ENCODE measurements around the gene PARVB.

PARVB gene

GRCh38 chr22:44118645-44119315 lies 94.7 kb downstream of the PARVB start:
- H3K4me3 ChIP-seq, result no peak overlapping the region
- no peaks in the 10 kb centered on the region for H3K27me3 ChIP-seq
- H3K36me3 ChIP-seq, result peaks cover 0 to 16% (median 5%) of the 10 kb centered on the region in 3 donors
- no peaks in the 10 kb centered on the region for H3K4me1 ChIP-seq
- H3K27ac ChIP-seq, result no peak overlapping the region
- no peak for TF ChIP-seq CTCF (IDR thresholded peaks at IDR 0.05)
- intact Hi-C loops (cut with DNase I; ENCODE audit: low total_unique reads), result no loop called here
- DNase-seq, result no peak
- H3K9me3 ChIP-seq, result no peaks in the 10 kb centered on the region

GRCh38 chr22:44119669-44120313 lies 95.7 kb downstream of the PARVB start:
- no peak for TF ChIP-seq CTCF (IDR thresholded peaks at IDR 0.05)
- H3K4me3 ChIP-seq, result no peak overlapping the region
- no peaks in the 10 kb centered on the region for H3K9me3 ChIP-seq
- DNase-seq, result no peak
- no peak overlapping the region for H3K27ac ChIP-seq
- intact Hi-C loops (cut with DNase I; ENCODE audit: low total_unique reads), result no loop called here
- no peaks in the 10 kb centered on the region for H3K27me3 ChIP-seq
- no peaks in the 10 kb centered on the region for H3K4me1 ChIP-seq
- peaks cover 0 to 16% (median 5%) of the 10 kb centered on the region in 3 donors for H3K36me3 ChIP-seq

- Histone ChIP-seq H3K9me3 (peaks cover 0 to under 1% (median 0%) of the 10 kb centered on the region in 3 donors), H3K36me3 (peaks cover 0 to 16% (median 5%) of the 10 kb centered on the region in 3 donors), H3K4me1 (no peaks in the 10 kb centered on the region), H3K4me3 (no peak overlapping the region), H3K27ac (no peak overlapping the region), H3K27me3 (no peaks in the 10 kb centered on the region)
- intact Hi-C loops (cut with DNase I; ENCODE audit: low total_unique reads), result no loop called here
- TF ChIP-seq CTCF (IDR thresholded peaks at IDR 0.05), result no peak
- no peak for DNase-seq
Observed at GRCh38 chr22:44120314-44120704, 96.2 kb downstream of the PARVB start.

- Histone ChIP-seq H3K27me3 (no peaks in the 10 kb centered on the region), H3K27ac (no peak overlapping the region), H3K4me1 (no peaks in the 10 kb centered on the region), H3K9me3 (peaks cover 3 to 15% (median 9%) of the 10 kb centered on the region in 3 donors), H3K36me3 (peaks cover 0 to 7% (median 0%) of the 10 kb centered on the region in 3 donors), H3K4me3 (no peak overlapping the region)
- intact Hi-C loops (cut with DNase I; ENCODE audit: low total_unique reads), result no loop called here
- no peak for DNase-seq
- no peak for TF ChIP-seq CTCF (IDR thresholded peaks at IDR 0.05)
Observed at GRCh38 chr22:44125421-44125820, 101.3 kb downstream of the PARVB start.

- intact Hi-C loops (cut with DNase I; ENCODE audit: low total_unique reads), result no loop called here
- TF ChIP-seq CTCF (IDR thresholded peaks at IDR 0.05), result no peak
- Histone ChIP-seq H3K27ac (no peak overlapping the region), H3K4me1 (no peaks in the 10 kb centered on the region), H3K9me3 (peaks cover 3 to 15% (median 9%) of the 10 kb centered on the region in 3 donors), H3K36me3 (peaks cover 0 to 7% (median 0%) of the 10 kb centered on the region in 3 donors), H3K27me3 (no peaks in the 10 kb centered on the region), H3K4me3 (no peak overlapping the region)
- DNase-seq, result no peak
Observed at GRCh38 chr22:44126807-44127206, 102.7 kb downstream of the PARVB start.
